Measurements from ENCODE around the gene MET. TPM values are rescaled to one million over a fixed set of nuclear protein-coding genes. Genes with fewer than 3 reads are reported as not detected.

Gene MET
- total RNA-seq, 6 donors from 2014 or later, result 32.4 to 114 (median 82.2) TPM

- Histone ChIP-seq H3K4me3 (no peak overlapping the region), H3K27ac (no peak overlapping the region), H3K4me1 (peaks cover 0 to 8% (median 1%) of the 10 kb centered on the region in 4 donors), H3K27me3 (no peaks in the 10 kb centered on the region), H3K36me3 (no peaks in the 10 kb centered on the region), H3K9me3 (peaks cover 0 to 3% (median 0%) of the 10 kb centered on the region in 4 donors)
- DNase-seq, result no peak
- WGBS, 2 donors, result 79 to 82% methylated on average over 7 of the region's 7 CpGs
- ATAC-seq (ENCODE audit: low FRiP score in 2 of 2), result peak in 1 of 2 donors; percentile 21
- TF ChIP-seq CTCF (IDR thresholded peaks at IDR 0.05) (no peak), EP300 (IDR thresholded peaks at IDR 0.05) (no peak), POLR2A (IDR thresholded peaks at IDR 0.05) (no peak), POLR2AphosphoS5 (IDR thresholded peaks at IDR 0.05) (no peak)
Measured at GRCh38 chr7:116771640-116772039, 99.6 kb downstream of the MET start.

GRCh38 chr7:116772423-116772863 lies 100.4 kb downstream of the MET start:
- peaks cover 0 to 3% (median 0%) of the 10 kb centered on the region in 4 donors for H3K9me3 ChIP-seq

GRCh38 chr7:116772926-116773749 lies 101.1 kb downstream of the MET start:
- Histone ChIP-seq H3K27ac (no peak overlapping the region), H3K9me3 (peaks cover 0 to 3% (median 0%) of the 10 kb centered on the region in 4 donors), H3K4me3 (no peak overlapping the region), H3K36me3 (no peaks in the 10 kb centered on the region), H3K27me3 (no peaks in the 10 kb centered on the region), H3K4me1 (peaks cover 0 to 8% (median 1%) of the 10 kb centered on the region in 4 donors)
- TF ChIP-seq EP300 (IDR thresholded peaks at IDR 0.05) (no peak), POLR2A (IDR thresholded peaks at IDR 0.05) (no peak), CTCF (IDR thresholded peaks at IDR 0.05) (no peak), POLR2AphosphoS5 (IDR thresholded peaks at IDR 0.05) (no peak)
- DNase-seq (no peak), ATAC-seq (ENCODE audit: low FRiP score in 2 of 2) (no peak)
- 83 to 91% methylated on average over 2 of the region's 2 CpGs for WGBS, 2 donors

More at GRCh38 chr7:116772423-116772863, 100.4 kb downstream of the MET start:
- Histone ChIP-seq H3K27me3 (no peaks in the 10 kb centered on the region), H3K27ac (no peak overlapping the region), H3K4me3 (no peak overlapping the region), H3K36me3 (no peaks in the 10 kb centered on the region), H3K4me1 (peaks cover 0 to 8% (median 1%) of the 10 kb centered on the region in 4 donors)
- TF ChIP-seq POLR2AphosphoS5 (IDR thresholded peaks at IDR 0.05) (no peak), EP300 (IDR thresholded peaks at IDR 0.05) (peak in 1 of 4 donors; percentile 62), POLR2A (IDR thresholded peaks at IDR 0.05) (no peak), CTCF (IDR thresholded peaks at IDR 0.05) (no peak)
- ATAC-seq (ENCODE audit: low FRiP score in 2 of 2), result no peak
- DNase-seq, result no peak

GRCh38 chr7:116776046-116776445 lies 104.0 kb downstream of the MET start:
- H3K9me3 ChIP-seq, result peaks cover 0 to 3% (median 0%) of the 10 kb centered on the region in 4 donors
- no peaks in the 10 kb centered on the region for H3K36me3 ChIP-seq
- H3K4me1 ChIP-seq, result peaks cover 0 to 17% (median 10%) of the 10 kb centered on the region in 4 donors
- ATAC-seq (ENCODE audit: low FRiP score in 2 of 2) (no peak), DNase-seq (no peak)
- 91 to 94% methylated on average over 2 of the region's 2 CpGs for WGBS, 2 donors
- TF ChIP-seq EP300 (IDR thresholded peaks at IDR 0.05), result no peak
- no peak for TF ChIP-seq CTCF (IDR thresholded peaks at IDR 0.05)
- TF ChIP-seq POLR2AphosphoS5 (IDR thresholded peaks at IDR 0.05), result no peak
- no peak for TF ChIP-seq POLR2A (IDR thresholded peaks at IDR 0.05)
- H3K4me3 ChIP-seq, result no peak overlapping the region
- no peaks in the 10 kb centered on the region for H3K27me3 ChIP-seq
- no peak overlapping the region for H3K27ac ChIP-seq
